Measurements from ENCODE around the gene CERS6. TPM values are rescaled to one million over a fixed set of nuclear protein-coding genes. Genes with fewer than 3 reads are reported as not detected.

Gene CERS6
- total and polyA plus RNA-seq, 2 of the 8 experiments (the other 6 are each of a cell fraction or from before 2014, with no cell fraction given): 6.8 to 28.2 TPM

DNA sequence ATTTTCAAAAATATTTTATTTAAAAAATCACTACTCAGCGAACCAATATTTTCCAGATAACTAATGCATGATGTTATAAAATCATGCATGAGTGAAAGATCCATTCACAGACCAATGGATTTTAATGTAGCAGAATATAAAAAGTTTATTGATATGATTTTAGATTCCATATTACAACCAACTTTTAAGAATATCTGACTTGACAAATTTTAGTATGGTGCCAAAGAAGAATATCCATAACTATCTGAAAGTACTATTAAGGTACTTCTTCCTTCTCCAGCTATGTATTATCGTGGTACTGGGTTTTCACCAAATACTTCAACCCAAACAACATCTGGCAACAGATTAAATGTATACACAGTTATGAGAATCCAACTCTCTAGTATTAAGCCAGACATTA, 246.5 kb downstream of the CERS6 start:
- Histone ChIP-seq H4K5ac (ENCODE audit: insufficient read length, low read depth, low read length) (no peak overlapping the region), H3K9me3 (ENCODE audit: insufficient read depth in 2 of 2, low read depth in 1 of 2, low read length in 1 of 2) (no peaks in the 10 kb centered on the region), H4K20me1 (replicated peaks in 1 of 2; ENCODE audit: control insufficient read depth in 1 of 2, insufficient read depth in 2 of 2, low read length in 2 of 2) (no peaks in the 10 kb centered on the region), H3K4me1 (replicated peaks in 1 of 4; ENCODE audit: control insufficient read depth in 3 of 4, insufficient read depth in 4 of 4, low read length in 3 of 4) (0 out of 7 replicates have a peak, but pooled peaks cover 0 to 1% (median 0%) of the 10 kb centered on the region in 4 experiments), H3K4me3 (ENCODE audit: extremely low read depth in 1 of 4, insufficient read depth in 2 of 4, low read depth in 3 of 4, low read length in 4 of 4) (no peak overlapping the region), H2BK12ac (ENCODE audit: low read depth, low read length) (no peak overlapping the region), H2BK5ac (ENCODE audit: low read depth, low read length) (no peak overlapping the region), H3K27ac (ENCODE audit: low read depth, low read length) (no peak overlapping the region), H3K27me3 (replicated peaks in 1 of 4; ENCODE audit: control insufficient read depth in 3 of 4, extremely low read depth in 1 of 4, insufficient read depth in 3 of 4, low read length in 3 of 4) (no peaks in the 10 kb centered on the region), H3K23ac (ENCODE audit: insufficient read length) (no peak overlapping the region), H2BK120ac (replicated peaks; ENCODE audit: low read depth, low read length) (no peak overlapping the region), H3K18ac (ENCODE audit: extremely low read depth, low read length) (no peak overlapping the region), H3K56ac (replicated peaks; ENCODE audit: insufficient read length, low read depth, low read length) (no peak overlapping the region), H3K4ac (replicated peaks; ENCODE audit: insufficient read length, low read depth, low read length) (no peak overlapping the region), H4K8ac (ENCODE audit: extremely low read depth, insufficient read depth, low read length) (no peak overlapping the region), H3K79me1 (ENCODE audit: low read depth, low read length) (no peaks in the 10 kb centered on the region), H2AK5ac (ENCODE audit: low read depth, low read length) (no peak overlapping the region), H3K9ac (replicated peaks in 1 of 4; ENCODE audit: extremely low read depth in 1 of 4, low read depth in 3 of 4, low read length in 3 of 4) (no peak overlapping the region), H2AFZ (ENCODE audit: low read length) (no peak overlapping the region), H3K23me2 (ENCODE audit: low read depth, low read length) (no peaks in the 10 kb centered on the region), H2BK15ac (ENCODE audit: low read length) (no peak overlapping the region), H3K14ac (ENCODE audit: insufficient read length) (no peak overlapping the region), H2BK20ac (ENCODE audit: low read length) (no peak overlapping the region), H3K4me2 (ENCODE audit: insufficient read depth in 1 of 2, low read depth in 2 of 2, low read length in 2 of 2) (no peak overlapping the region), H3K79me2 (ENCODE audit: control insufficient read depth in 1 of 2, insufficient read depth in 2 of 2, low read length in 2 of 2) (no peaks in the 10 kb centered on the region), H4K91ac (replicated peaks; ENCODE audit: insufficient read length, low read length) (no peak overlapping the region), H3K36me3 (ENCODE audit: control insufficient read depth in 2 of 4, insufficient read depth in 4 of 4, low read length in 3 of 4) (no peaks in the 10 kb centered on the region)
- DNase-seq (ENCODE audit: low read depth in 1 of 2, low spot score in 2 of 2): no peak
- FAIRE-seq: no peak
- 90% methylated on average over 2 of the region's 2 CpGs; no CpG with 5 or more reads in 1 of the 2 experiments for WGBS, 2 experiments (ENCODE audit: extremely low coverage in 1 of 2, insufficient coverage in 1 of 2, insufficient read length in 1 of 2, insufficient replicate concordance in 2 of 2, low coverage in 1 of 2, low lambda C conversion rate in 2 of 2, missing lambda C conversion rate in 1 of 2)
- CTCF ChIA-PET (ENCODE audit: partially characterized antibody): no interaction called here
- POLR2A ChIA-PET (ENCODE audit: partially characterized antibody): no interaction called here
- TF ChIP-seq TBP (IDR thresholded peaks at IDR 0.05; ENCODE audit: low read depth, low read length) (no peak), BRCA1 (IDR thresholded peaks at IDR 0.05; ENCODE audit: low read depth, low read length) (no peak), SIN3A (conservative IDR thresholded peaks at IDR 0.05 in 1 of 2, IDR thresholded peaks at IDR 0.05 in 1 of 2; ENCODE audit: low read depth in 1 of 2, low read length in 2 of 2) (no peak), NRF1 (IDR thresholded peaks at IDR 0.05; ENCODE audit: low read depth, low read length) (no peak), ASH2L (IDR thresholded peaks at IDR 0.05; ENCODE audit: low read length) (no peak), TAF1 (IDR thresholded peaks at IDR 0.05; ENCODE audit: low read depth, low read length) (no peak), POLR2A (IDR thresholded peaks at IDR 0.05; ENCODE audit: control extremely low read depth in 1 of 2, low read depth in 2 of 2, low read length in 2 of 2) (no peak), JUND (IDR thresholded peaks at IDR 0.05; ENCODE audit: low read length) (no peak), TCF12 (IDR thresholded peaks at IDR 0.05; ENCODE audit: low read depth, low read length) (no peak), EP300 (IDR thresholded peaks at IDR 0.05; ENCODE audit: borderline replicate concordance in 1 of 2, low read depth in 2 of 2, low read length in 2 of 2) (no peak), GTF2F1 (IDR thresholded peaks at IDR 0.05; ENCODE audit: borderline replicate concordance, low read depth, low read length) (no peak), KDM1A (IDR thresholded peaks at IDR 0.05; ENCODE audit: borderline replicate concordance, low read length) (no peak), ZNF274 (IDR thresholded peaks at IDR 0.05; ENCODE audit: borderline replicate concordance, extremely low read depth, low read length) (no peak)
- TF ChIP-seq, protein P1, sequence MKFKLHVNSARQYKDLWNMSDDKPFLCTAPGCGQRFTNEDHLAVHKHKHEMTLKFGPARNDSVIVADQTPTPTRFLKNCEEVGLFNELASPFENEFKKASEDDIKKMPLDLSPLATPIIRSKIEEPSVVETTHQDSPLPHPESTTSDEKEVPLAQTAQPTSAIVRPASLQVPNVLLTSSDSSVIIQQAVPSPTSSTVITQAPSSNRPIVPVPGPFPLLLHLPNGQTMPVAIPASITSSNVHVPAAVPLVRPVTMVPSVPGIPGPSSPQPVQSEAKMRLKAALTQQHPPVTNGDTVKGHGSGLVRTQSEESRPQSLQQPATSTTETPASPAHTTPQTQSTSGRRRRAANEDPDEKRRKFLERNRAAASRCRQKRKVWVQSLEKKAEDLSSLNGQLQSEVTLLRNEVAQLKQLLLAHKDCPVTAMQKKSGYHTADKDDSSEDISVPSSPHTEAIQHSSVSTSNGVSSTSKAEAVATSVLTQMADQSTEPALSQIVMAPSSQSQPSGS (IDR thresholded peaks at IDR 0.05; ENCODE audit: low read length): no peak
